NCI-H187 (cell line): ENCODE measurements around the gene C1QTNF1.

Source experiments
- DNase-seq, 2 experiments: peaks; one replicate each; lab custom pipeline; 2025; lab: John Stamatoyannopoulos, UW

Gene C1QTNF1

DNA sequence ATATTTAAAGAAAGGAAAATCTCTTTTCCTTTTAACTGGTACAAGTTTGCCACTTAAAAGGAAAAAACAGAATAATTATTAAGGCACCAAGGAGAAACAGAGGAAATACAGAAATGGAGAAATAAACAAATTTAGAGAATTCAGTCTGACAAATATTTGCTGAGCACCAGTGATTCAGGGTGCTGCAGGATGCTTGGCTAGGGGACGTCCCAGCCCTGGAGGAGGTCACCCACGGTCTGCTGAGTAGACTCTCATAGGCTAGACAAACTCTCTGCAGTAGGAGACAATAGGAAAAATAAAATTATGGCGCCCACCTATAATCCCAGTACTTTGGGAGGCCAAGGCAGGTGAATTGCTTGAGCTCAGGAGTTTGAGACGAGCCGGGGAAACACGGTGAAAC is 15.9 kb downstream of the C1QTNF1 start:
- no peak for DNase-seq

GRCh38 chr17:79041041-79041570 is 17.1 kb downstream of the C1QTNF1 start:
- DNase-seq: no peak

DNA sequence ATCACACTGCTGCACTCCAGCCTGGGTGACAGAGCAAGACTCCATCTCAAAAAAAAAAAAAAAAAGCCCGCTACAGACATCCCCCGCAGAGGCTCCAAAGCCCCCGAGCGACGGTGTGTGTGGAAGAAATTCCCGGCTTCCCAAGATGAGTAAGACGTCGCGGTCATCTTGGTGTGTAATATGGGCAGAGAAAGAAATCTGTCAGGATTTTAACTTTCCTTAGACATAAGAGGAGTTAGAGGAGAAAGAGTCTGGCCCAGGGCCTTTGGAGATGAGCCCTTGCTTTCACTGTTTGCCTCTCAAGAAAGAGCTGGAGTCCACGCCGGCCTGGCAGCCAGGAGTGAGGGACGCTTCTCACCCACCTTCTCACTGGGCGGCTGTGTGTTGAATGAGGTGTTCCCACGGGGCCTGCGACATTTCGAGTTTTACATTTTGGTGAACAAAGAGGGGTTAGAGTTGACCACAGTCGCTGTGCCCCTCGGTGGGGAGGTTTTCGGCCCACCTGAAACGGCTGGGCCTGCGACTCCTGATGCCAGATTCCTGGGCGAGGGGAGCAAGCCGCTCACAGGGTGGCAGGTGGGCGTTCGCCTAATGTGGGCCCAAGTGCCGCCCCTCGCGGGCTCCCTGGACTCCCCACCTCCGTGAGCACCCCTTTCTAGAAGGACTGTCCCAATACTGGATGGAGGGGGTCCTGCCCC is 17.9 kb downstream of the C1QTNF1 start:
- DNase-seq: no peak

DNA sequence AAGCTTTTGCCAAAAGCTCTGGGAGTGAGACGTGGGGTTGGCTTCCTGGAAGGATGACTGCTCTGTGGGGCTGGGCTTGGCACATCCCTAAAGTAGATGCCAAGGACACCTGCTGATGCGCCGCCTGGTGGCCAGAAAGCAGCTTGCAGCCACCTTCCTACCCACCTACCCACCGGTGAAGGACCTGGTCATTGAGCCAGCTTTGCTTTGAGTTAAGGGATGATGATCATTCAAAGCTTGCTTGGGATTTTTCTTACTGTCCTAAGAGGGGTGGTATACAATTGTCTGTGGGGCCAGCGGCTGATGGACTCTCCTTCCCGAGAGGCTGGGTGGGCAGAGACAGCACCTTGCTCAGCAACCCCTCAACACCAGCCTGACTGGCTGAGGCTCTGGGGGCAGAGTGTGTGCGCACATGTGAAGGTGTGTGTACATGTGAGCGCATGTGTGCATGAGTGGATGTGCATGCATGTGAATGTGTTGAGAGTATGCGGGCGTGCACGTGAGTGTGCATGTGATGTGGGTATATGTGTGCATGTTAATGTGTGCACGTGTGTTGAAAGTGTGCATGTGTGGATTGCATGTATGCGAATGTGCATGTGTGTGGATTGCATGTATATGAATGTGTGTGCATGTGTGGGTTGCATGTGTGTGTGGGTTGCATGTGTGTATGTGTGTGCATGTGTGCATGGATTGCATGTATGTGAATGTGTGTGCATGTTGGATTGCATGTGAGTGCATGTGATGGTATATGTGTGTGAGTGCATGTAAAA is 18.6 kb downstream of the C1QTNF1 start:
- peak; percentile 27 to 59 for DNase-seq

DNA sequence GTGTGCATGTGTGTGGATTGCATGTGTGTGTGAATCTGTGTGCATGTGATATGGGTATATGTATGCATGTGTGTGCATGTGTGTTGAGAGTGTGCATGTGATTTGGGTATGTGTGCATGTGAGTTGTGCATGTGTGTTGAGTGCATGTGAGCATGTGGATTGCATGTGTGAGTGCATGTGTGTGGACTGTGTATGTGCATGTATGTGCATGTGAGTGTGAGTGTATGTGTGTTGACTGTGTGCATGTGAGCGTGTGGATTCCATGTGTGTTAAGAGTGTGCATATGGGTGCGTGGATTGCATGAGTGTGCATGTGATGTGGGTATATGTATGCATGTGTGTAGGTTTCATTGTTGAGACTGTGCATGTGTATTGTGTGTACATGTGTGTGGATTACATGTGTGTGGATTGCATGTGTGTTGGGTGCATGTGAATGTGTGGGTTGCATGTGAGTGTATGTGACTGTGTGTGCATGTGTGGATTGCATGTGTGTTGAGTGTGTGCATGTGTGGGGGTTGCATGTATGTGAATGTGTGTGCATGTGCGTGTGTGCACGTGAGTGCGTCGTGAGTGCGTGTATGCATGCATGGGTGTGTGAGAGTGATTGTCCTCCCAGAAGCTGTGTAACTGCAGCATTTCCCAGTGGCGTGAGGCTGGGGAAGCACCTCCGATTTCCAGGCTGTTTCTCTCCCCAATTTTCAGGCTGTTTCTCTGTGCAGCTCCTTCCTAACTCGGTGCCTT is 19.4 kb downstream of the C1QTNF1 start:
- no peak for DNase-seq

DNA sequence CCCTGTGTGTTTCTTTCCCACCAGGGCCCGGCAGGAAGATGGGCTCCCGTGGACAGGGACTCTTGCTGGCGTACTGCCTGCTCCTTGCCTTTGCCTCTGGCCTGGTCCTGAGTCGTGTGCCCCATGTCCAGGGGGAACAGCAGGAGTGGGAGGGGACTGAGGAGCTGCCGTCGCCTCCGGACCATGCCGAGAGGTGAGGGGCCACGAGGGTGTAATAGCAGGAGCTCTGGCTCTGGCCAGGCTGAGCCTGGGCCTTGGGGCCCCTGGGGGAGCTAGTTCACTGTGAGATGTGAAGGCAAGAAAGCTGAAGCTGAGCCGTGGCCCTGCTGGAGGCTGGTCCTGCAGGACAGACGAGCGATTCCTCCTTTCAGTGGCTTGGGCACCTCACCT is 20.0 kb downstream of the C1QTNF1 start:
- DNase-seq: no peak

DNA sequence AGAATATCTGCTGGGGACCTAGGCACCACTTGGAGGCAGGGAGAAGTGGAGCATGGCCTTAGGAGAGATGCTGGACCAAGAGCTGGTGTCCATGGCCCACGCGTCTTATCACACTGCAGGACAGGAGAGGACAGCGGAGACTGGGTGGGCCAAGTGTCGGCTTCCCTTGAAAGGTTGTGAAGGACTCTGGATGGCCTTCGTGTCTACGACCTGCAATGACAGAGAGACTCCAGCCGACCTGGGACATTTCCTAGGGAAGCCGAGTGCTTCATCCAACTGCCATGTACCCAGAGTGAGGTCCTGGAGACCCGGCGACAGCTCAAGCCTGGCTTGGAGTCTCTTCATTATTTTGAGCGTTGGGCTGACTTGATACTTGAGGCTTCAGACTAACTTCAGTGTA is 20.5 kb downstream of the C1QTNF1 start:
- DNase-seq: no peak

- DNase-seq: no peak
Measured at GRCh38 chr17:79045001-79045729, 21.2 kb downstream of the C1QTNF1 start.

- peak; percentile 50 to 75 for DNase-seq
Measured at GRCh38 chr17:79045842-79046196, 21.9 kb downstream of the C1QTNF1 start.

- no peak for DNase-seq
Measured at GRCh38 chr17:79046197-79046915, 22.4 kb downstream of the C1QTNF1 start.

GRCh38 chr17:79046916-79047280 is 22.9 kb downstream of the C1QTNF1 start:
- no peak for DNase-seq

DNA sequence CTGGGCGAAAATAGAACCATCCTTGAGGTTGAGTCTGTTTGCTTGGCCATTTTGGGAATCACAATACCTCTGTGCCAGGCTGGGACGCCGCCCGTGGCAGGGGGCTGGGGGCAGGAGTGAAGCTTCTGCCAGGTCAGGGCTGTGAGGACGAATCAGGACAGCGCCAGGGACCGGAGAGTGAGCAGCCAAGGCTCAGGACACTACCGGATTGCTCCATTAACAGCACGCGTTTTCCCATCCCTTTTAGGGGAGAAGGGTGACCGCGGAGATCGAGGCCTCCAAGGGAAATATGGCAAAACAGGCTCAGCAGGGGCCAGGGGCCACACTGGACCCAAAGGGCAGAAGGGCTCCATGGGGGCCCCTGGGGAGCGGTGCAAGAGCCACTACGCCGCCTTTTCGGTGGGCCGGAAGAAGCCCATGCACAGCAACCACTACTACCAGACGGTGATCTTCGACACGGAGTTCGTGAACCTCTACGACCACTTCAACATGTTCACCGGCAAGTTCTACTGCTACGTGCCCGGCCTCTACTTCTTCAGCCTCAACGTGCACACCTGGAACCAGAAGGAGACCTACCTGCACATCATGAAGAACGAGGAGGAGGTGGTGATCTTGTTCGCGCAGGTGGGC is 23.4 kb downstream of the C1QTNF1 start:
- no peak for DNase-seq

GRCh38 chr17:79047923-79048825 is 24.2 kb downstream of the C1QTNF1 start:
- peak in 1 of 2 experiments; percentile 39 for DNase-seq

GRCh38 chr17:79048826-79049755 is 25.1 kb downstream of the C1QTNF1 start:
- no peak for DNase-seq

- DNase-seq: no peak
Measured at GRCh38 chr17:79049821-79050220, 25.9 kb downstream of the C1QTNF1 start.

DNA sequence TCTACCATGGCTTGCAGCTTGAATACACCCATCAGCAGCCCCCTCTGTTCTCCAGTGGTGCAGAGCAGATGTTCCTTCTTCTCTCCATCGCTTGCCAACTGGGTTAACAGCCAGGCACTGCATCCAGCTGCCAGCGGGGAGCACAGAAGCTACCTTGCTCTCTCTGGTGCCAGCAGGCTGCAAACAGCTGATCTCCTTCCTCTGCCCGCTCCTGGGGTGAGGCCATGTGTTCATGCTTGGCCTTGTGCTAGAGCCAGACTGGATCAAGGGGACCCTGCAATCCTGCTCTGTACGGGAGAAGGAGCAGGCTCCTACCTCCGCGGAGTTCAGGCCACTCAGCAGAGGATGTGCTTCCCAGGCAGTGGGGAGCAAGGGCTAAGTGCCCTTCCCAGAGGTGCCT is 26.6 kb downstream of the C1QTNF1 start:
- no peak for DNase-seq

DNA sequence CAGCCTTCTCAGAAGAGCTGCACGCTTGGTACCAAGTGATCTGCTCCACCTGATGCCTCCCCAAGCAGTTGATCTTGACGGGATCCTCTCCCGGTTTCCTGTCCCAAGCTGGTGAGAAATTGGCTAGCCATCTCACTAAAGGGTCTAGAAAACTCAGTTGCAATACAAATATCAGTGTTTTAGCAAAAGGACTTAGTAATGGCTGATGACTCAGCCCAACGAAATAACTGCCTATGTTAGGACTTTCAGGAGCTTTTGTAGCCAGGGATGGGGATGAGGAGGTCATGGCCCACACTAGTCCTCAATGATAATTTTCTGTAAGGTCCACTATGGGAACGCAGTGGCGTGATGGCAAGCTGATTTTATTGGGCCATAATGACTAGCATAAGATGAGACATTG is 27.3 kb downstream of the C1QTNF1 start:
- DNase-seq: no peak

DNA sequence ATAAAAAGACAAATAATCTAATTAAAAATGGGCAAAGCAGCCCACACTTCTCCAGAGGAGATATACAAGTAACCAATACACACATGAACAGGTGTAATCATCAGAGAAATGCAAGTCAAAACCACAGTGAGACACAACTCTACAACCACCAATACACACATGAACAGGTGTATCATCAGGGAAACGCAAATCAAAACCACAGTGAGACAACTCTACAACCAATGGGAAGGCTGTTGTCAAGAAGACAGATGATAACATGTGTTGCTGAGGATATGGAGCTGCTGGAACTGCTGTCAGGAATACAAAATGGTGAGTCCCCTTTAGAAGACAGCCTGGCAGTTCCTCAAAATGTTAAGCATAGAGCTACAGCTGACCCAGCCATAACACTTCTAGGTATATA is 28.2 kb downstream of the C1QTNF1 start:
- DNase-seq: no peak
